ENCODE data around the gene AIMP1. TPM values are rescaled to one million over a fixed set of nuclear protein-coding genes. Genes with fewer than 3 reads are reported as not detected.
"Not testable (repeated sequence)": the region's sequence is repeated elsewhere in the genome, so short reads cannot be mapped to it uniquely, and the experiment has no call there.

AIMP1 gene
- polyA plus RNA-seq, 1 donor: 88.9 TPM

DNA sequence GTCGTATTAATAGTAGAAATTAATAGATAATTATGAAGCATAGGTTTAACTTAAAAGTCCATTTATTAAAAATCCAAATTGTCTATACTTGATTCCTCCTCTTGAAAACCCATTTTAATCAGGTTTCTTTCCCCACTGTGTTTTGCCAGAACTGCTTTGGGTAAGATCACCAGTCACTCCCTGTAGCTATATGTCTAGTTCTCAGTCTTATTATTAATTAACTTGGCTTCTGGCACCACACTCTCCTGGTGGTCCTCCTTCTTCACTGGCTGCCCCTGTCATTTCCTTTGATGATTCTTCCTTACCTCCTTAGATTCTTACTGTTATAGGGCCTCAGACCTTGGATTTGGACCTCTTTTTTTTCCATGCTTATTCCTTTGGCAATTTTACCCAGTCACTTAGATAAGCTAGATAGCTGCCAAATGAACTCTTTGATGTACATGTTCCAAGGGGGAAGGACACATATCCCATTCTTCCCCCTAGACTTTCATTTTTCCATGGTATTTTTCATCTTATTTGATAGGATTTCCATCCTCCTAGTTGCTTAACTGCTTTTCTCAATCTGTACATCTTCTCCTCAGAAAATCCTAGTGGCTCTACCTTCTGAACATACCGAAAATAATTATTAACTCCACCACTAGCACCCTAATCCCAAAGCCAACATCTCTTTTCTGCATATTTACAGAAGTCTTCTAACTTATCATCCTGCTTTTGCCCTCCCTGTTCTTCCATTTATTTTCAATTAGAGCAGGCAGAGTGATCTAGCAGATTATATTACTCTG is 27.7 kb downstream of the AIMP1 start:
- DNase-seq: no peak

DNA sequence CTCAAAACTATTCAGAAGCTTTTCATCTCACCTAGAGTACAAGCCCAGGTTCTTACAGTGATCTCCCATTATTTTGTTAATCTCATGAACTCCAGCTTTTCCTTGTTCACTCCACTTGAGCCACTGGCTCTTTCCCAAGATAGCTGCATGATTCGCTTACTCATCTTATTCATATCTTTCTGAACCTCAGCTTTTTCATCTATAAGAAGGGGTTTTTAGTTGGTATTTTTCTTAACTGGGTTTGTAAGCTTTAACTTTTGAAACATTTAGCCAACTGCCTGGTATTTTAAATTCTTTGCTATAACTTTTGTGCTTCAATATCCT is 28.3 kb downstream of the AIMP1 start:
- DNase-seq: no peak

DNA sequence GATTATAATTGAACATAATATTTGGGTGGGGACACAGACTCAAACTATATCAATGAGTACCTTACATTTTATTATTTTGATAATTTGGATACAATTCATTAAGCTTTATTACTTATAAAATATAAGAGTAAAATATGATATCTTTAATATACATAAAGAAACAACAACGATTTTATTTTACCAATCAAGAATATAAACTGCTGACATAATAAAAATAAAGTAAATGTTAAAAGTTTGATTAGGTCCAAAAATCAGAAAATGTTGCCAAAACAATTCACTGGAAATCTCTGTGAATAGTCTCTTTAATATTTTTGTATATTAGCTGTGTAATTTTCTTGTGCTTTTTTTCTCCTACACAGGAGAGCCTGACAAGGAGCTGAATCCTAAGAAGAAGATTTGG is 30.8 kb downstream of the AIMP1 start:
- no peak for DNase-seq

DNA sequence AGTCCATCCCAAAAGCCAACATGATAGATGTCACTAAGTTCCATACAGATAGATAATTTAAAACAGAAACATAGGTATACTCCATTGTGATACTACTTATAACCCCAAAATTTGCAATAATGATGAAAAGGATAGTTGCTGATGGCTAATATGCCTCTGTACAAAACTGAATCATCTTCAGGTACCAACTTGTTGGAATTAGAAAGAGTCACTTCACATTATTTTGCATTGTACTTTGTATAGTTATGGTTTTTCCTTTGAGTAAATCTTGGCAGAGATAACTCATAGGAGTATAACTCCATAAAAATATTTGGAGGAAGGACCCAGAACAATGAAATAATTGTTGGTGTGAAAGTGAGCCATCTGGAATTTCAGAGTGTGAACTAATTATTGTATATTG is 34.7 kb downstream of the AIMP1 start:
- DNase-seq: no peak

DNA sequence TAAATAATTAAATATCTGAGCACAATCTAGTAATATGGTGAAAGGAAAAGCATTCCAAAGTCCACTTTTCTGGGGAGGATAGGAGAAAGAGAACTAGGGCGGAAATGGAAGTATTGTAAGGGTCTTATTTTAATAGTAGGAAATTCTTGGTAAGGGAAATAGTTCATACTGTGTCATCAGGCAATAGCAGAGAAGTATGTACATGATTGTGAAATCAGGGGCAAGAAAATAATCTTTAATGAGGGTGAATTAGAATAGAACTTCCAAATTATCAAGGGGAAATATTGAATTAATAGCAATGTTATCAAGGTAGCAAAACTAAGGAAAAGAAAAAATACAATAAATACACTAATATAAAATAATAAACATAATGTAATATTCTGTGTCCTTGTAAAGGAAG is 37.4 kb downstream of the AIMP1 start:
- no peak for DNase-seq

DNA sequence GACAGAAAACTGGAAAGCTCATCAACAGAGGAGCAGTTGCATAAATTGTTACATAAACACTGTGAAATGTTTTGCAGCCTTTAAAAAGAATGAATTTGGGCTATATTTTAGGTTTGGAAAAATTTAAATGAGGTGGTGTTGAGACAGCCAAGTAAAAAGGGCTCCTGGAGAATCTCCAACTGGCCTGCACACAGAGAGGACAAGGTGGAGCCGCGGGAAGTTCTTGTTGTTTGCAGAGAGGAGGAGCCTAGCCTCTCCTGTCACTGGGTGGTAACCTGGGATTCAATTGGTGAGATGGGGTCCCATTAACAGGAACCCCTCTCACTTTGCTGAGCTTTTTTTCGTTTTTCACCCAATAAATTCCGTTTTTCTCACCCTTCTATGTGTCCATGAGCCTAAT is 38.8 kb downstream of the AIMP1 start:
- DNase-seq: no peak

DNA sequence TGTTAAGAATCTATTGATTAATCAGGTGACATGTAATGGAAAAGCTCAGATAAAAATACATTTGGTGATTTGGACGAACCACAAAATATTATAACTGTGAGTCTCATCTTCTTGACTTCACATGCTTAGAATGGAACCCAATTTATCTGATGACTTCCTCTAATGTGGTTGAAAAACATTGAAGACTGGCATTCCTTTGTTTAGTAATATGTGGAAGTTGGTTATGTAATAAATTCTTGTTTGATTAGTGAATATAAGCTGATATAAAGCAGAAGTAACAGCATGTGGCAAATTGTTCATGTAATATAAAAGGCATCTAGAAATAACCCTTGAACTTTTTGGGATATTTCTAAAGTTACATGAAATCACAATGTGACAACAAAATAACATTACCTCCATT is 42.5 kb downstream of the AIMP1 start:
- DNase-seq: no peak

DNA sequence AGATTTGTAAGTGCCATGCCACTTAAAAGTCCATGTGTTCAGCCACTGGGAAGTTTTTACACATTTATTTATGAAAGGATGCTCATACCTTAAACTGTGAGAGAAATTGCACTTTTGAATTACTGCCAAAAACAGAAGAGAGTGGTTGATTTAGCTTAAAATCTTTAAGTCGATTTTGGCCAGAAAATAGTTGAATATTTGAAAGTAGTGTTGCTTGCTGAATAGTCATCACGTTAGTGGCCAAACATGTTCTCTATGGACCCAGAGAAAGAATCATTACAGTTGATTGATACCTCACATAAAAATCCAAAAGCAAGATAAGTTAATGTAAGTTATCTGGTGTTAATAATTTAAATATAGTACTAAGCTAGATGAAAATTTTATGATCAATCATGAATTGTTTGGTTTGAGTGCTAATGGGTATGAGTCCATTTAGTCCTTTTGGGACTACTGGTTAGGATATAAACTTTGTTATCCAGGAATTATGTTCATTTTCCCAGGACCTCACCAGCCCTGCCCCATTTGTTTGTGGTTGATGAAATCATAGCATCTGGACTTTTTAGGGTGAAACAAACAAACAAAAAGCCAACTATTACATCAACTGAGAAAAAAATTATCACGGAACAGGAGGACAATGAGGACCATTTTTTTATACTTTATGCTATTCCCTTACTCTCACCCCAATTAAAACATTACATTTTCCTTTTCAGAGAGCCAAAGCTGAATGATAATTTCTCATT is 45.9 kb downstream of the AIMP1 start:
- no peak for DNase-seq

DNA sequence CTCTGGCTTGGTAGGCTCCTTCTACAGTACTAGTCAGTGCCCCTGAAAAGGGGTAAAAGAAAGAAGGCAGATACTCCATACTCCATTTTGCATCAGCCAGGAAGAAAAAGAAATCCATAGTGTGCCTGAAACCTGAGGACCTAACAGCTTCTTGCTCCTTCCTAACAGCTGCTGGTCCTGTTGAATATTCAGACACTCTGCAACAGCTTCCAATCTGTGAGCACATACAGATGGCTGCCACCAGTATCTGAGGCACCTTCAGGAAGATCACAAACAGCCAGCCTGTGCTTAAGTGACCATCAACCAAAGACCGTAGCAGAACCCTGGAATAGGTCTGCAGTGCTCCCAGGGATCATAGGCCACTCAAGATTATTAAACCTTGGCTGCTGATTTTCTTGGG is 47.9 kb downstream of the AIMP1 start:
- DNase-seq: no peak

DNA sequence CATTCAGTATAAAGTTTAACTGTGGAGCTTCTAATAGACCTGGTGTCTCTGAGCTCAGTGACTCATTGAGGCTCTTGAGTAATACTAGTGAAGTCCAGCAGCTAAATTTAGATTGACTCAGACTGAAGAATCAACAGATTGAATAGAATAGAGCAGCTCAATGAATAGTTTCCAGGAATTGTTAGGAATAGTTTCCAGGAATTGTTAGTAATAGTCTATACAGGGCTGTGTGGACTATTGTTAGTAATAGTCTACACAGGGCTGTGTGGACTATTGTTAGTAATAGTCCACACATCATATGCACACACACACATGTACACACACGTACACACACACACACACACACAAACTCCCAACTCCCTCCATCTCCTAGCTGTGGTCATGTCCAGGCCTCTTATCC is 49.3 kb downstream of the AIMP1 start:
- DNase-seq: no peak

DNA sequence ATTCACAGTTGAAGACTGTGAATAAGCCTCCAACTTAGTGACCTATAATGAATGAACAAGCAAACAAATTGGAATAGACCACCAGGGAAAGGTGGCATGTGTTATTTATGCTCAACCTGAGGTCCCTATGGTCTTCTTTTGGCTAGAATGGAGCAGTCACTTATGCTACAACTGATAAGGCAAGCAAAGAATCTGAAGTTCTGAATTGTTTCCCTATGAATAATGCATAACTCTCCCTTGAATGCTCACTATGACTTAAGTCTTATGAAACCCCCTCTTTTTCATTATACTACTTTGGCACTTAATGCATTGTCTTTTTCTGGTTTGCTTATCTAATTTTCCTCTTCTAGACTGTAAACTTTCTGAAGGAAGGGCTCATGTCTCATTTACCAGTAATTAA is 49.7 kb downstream of the AIMP1 start:
- DNase-seq: no peak

DNA sequence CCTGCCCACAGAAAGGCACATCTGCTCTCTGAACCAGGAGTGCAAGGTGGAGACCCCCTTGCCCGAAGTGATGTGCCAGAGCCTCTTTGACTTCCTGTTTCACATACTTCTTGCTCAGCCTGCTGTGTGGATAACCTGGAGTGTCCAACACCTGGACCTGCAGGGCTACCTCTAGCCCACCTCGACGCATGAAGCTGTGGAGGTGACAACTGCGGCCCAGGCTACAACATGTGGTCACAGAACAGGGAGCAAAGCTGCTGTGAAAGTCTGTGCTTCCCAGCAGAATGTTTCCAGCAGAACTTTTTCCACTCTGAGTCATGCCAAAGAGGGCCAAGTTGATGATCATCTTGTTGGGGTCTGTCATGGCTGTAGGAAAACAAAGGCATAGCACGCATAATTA is 50.7 kb downstream of the AIMP1 start:
- no peak for DNase-seq

DNA sequence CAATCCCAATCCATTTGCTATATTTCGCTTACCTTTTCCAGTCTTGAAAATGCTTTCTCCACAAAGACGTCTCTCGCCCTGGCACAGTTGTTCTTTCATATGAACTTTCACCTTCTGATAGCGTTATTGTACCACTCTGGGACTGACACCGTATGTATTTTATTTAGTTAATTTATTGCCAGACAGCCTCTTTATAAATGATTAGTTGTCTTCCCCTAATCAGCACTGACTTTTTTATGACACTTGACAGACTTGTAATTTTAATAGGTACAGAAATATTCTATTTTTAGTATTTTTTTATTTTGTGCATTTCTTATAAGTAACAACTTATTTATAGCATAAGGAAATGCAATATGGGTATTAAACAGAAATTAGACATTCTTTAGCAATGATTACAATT is 52.3 kb downstream of the AIMP1 start, which contains the start of gene GIMD1:
TSS of gene GIMD1 (minus strand) at position 101 of the 400 bp plus-strand sequence. CDS start 1,343 bp downstream, outside the sequence.
- no peak for DNase-seq

DNA sequence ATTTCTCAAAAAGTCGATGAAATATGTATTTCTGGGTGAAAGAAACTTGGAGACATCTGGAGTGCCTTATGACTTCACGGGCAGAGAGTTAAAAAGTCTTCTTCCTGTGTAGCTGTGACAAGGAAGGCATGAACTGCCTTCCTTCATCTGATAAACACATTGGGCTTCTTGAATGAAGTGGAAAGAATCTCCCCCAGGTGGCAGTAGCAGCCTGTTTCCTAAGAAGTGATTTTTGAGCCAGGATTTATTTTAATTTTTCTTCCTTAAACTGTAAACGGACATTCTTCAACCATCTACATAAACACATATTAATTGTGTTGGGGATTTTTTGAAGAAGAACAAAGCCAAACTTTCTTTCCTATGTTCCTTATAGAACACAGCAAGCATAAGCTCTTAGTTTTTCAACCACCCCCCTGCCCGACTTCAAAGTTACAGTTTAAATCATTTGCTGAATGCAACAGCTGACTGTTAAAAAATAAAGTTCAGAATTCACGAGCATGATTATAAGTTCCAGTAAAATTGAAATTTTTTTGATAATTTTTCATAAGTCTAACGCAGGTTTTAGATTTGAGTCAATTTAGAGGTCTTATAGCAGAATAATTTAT is 53.2 kb downstream of the AIMP1 start:
- peak; percentile 65 for DNase-seq

DNA sequence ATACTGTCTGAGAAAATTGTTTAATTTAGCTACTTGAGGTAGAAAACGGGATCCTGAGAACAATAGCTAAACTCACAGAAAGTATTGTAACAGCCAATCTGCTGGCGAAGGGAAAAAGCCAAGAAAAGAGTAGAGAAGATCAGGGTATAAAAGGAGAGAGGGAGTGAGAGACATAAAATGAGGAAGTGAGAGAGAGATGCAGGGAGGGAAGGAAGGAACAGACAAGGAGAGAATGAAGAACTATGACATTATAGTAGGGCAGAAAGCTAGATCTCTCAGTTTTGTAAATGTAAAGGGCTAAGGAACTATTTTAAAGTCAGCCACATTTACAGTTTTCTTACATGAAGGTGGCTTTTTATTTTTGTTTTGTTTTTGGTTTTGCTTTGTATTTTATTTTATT is 53.9 kb downstream of the AIMP1 start:
- DNase-seq: no peak

DNA sequence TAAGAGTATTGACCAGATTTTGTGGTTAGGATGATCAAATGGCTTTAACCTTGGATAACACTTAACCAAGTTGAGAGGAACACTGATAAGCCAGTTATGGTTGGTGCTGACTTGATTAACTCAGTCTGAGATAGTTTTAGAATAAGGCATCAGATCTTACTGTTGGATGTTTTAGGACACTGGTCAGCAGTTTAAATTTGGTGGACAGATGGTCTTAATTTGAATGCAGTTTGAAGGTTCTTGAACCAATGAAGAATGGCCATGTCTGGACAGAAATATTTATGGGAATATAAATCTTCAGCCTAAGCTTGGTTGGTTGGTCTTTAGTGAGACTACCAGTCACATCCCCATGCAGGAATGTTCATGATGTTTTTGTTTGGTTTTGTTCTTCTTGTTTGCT is 54.8 kb downstream of the AIMP1 start:
- DNase-seq: no peak

DNA sequence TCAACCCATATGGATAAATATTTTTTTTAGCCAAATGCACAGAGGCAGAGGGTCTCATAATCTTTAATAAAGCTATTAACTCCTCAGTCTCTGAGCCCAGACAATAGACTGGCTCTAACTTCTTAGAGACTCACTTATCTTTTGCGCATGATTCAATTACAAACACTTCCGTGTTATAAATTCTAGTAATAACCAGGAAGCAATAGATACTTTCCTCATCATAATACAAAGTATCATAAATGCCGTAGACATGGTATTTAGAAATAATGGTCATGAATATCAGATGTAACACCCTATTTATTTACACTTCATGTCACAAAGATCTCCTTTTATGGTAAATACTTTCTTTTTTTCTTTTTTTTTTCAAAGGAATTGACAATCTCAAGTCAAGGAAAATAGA is 56.7 kb downstream of the AIMP1 start:
- no peak for DNase-seq

DNA sequence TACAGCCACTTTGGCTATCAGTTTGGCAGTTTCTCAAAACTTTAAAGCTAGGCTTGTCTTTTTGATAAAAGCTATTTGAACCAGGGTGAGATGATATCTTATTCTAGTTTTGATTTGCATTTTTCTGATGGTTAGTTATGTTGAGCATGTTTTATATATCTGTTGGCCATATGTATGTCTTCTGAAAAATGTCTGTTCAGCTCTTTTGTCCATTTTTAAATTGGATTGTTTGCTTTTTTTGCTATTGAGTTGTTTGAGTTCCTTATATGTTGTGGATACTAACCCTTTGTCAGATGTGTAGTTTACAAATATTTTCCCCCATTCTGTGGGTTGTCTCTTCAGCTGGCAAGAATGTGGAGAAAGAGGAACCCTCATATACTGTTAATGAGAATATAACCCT is 63.8 kb downstream of the AIMP1 start:
- DNase-seq: no peak

DNA sequence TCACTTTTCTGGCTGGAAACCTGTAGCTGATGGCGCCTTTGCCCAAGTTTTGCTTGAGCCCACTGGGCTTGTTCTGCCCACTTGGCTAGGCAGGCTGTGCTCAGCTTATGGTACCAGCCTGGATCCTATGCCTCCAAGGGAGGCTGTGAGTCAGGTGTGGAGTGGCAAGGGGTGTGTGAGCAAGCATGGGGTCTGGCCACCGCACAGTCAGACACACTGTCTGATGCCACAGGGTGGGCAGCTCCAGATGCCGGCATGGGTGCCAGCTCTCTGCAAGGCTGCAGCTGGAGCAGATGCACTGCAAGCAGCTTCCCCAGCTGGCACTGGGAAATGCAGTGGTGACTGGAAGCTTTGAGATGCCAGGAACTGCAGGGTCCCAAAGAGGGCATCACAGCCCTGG is 68.5 kb downstream of the AIMP1 start:
- DNase-seq: no peak

DNA sequence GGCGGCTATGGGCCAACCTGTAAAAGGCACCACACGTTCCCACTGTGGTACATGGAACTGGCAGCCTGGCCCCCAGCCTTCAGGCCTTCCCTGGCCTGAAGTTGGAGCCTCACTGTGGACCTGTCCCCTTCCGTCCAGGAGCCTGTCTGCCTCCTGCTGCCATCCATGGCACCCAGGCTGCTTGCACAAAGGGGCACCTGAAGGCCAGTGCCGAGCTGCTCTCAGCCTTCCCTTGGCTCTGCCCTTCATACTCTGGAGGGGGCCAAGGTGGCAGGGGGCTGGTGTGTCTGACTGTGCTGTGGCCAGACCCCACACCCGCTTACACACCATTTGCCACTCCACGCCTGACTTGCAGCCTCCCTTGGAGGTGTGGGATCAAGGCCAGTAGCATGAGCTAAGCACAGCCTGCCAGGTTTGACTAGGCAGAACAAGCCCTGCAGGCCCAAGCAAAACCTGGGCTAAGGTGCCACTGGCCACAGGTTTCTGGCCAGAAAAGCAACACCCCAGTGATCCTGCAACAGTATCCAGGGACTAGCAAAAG is 69.6 kb downstream of the AIMP1 start:
- DNase-seq: no peak

DNA sequence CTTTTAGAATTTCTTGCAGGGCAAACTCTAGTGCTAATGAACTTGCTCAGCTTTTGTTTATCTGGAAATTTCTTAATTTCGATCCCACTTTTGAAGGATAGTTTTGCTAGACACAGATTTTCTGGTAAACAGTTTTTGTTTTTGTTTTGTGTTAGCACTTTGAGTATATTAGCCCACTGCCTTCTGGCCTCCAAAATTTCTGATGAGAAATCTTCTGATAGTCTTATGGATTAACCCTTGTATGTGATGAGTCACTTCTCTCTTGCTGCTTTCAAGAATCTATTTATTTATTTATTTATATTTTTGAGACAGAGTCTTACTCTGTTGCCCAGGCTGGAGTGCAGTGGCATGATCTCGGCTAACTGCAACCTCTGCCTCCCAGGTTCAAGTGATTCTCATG is 79.2 kb downstream of the AIMP1 start:
- DNase-seq: no peak

DNA sequence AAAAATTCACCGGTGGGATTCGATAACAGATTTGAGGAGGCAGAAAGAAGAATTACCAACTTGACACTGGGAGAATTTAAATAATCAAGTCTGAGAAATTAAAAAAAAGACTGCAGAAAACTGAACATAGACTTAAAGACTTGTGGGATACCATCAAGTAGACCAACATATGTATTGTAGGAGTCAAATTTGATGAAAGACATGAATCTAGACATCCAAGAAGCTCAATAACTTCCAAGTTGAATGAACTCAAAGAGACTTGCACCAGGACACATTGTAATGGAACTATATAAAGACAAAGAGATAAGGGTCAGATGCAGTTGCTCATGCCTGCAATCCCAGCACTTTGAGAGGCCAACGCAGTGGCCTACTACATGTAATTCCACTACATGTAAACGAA is 82.5 kb downstream of the AIMP1 start:
- not testable (repeated sequence) for DNase-seq
